ENCODE measurements around the gene PGAP3.

- TF ChIP-seq POLR2A (IDR thresholded peaks at IDR 0.05) (no peak), CTCF (IDR thresholded peaks at IDR 0.05) (no peak)
Measured at GRCh38 chr17:39688945-39689344, 1.1 kb upstream of the PGAP3 start.
